ENCODE data around the gene PRPF40B.
"Not testable (repeated sequence)": the region's sequence is repeated elsewhere in the genome, so short reads cannot be mapped to it uniquely, and the experiment has no call there.

Gene PRPF40B

GRCh38 chr12:49623142-49623904 is at the start of gene PRPF40B:
Gene PRPF40B (plus strand): TSS chr12:49623561. CDS start chr12:49623591, 30 bp downstream.
- FAIRE-seq: no peak

DNA sequence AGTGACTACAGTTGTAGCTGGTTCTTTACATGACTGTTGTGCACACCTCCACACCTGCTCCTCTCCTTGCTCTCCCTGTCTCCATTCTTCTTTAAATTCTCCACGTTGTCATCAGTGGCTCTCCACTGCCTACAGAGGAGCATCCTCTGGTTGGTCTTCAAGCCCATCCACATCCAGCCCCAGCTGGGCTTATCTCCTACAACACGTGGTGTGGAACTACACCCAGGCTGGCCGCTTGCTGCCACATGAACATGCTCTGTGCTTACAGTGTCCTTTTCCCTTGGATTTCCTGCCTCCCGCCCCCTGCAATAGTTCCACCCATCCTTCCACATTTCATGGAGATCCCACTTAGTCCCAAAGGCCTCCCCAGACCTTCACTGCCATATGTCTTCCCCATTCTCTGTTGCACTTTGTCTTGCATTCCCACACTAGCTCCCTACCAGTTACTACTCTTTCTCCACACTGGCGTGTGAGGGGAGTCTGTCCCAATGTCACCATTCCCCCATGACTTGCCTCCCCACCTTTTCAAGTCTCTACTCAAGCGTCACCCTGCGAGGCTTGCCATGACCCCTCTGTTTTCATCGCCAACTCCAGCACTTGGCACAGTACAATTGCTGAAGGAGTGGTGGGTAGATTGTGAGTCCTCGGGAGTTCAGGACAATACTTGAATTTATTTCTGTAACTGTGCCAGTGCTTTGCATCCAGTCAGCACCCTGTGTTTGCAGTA is 45.6 kb upstream of the PRPF40B start:
- FAIRE-seq: no peak

GRCh38 chr12:49578471-49579112 is 44.8 kb upstream of the PRPF40B start:
- no peak for FAIRE-seq

DNA sequence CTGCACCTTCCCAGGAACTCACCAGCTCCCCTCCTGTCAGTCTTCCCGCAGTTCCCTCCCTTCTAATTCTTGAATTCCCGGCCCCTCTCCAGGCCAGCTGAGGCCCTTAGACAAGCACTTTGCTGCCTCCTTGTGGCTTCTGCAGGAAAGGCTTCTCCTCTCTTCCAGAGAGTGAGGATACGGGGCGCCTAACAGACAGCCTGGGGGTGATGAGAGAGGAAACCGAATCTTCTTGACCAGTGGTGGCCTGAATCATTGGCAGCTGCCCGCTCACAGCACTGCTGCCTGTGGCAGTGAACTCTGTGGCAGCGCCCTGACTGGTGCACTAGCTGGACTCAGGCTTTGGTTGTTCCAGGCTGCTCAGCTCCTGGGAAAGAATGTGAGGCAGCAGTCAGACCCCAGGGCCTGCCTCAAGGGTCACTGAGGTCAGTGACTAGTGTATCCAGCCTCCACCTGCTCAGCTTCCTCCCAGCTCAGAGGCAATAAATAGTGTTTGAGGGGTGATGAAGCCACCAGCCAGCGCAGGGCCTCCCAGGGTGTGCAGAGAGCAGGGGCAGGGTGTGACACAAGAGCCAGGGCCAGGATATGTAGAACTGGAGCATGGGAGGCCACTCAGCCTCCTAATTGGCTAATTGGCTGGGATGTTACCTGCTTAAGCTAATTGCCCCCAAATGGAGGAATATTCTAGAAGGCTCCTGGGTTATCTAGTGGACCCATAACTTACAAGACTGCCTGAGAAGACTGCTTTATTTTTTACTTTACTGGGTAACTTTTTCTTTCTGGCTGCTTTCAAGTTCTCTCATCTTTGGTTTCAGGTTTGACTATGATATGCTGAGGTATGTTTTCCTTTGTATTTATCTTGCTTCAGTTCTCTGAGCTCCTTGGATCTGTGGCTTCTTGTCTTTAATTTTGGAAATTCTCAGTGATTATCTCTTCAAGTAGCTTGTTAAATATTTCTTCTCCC is 42.5 kb upstream of the PRPF40B start:
- no peak for FAIRE-seq

DNA sequence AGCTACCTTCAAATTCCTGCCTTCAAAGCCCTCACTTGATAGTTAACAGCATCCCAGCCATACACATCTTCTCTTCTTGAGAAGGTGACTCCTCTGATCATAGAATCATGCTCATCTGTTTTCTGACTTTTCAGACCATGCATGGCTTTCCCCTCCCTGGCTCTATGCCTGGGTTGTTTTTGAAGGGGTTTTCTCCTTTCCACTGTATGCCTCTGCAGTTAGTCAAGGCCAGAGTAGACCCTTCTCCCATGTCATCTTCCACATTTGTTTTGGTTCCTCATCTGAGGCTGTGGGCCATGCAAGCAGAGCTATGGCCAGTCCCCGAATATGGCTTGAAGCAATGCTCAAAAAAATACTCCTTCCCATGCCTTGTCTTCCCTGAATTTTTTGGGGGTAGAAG is 41.2 kb upstream of the PRPF40B start:
- FAIRE-seq: no peak

DNA sequence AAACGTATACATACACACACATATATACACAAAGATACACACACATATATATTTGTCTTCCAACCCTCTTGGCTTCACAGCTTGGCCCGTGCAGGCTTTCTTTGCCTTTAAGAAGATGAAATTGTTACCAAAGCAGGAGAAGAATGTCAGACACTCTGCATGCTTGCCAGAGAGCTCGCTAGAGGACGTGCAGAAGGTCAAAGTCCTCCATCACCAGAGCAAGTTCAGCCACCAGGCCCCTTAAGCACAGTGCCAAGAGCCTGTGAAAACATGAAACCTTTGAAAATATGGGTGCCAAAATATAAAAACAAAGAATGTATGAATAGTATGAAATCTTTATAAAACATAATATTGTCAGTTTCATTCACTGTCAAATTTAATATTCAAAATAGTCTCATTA is 40.5 kb upstream of the PRPF40B start:
- FAIRE-seq: no peak

DNA sequence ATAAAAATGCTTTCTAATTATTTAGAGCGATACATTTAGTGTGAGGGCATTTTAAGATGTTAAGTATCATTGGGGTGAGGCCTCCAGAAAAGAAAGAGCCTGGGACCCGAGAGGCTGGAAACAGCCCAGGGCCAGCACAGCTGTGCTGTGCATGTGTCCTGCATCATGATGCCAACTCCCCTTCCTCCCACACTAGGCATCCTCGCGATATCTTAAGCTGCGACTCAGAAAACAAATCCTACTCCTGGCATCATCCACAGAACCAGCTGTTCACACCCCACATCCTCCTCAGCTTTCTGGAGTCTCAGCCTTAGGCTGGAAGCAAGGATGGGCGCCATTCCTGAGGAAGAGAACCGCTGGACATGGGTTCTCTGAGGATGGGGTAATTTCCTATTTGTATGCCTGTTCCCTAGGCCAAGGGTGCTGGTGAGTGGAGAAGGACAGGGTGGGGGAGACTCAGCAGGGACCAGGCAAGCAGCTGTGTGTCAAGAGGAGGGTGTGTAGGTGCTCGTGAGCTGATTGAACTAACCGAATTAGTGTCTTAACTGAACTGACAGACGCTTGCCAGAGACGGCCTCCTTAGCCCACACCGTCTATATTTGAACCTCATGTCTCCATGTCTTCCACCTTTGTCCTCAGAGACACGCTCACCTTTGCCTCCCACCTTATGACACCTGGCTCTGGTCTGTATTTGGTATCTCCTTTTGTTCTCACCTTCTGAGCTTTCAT is 39.8 kb upstream of the PRPF40B start:
- no peak for FAIRE-seq

DNA sequence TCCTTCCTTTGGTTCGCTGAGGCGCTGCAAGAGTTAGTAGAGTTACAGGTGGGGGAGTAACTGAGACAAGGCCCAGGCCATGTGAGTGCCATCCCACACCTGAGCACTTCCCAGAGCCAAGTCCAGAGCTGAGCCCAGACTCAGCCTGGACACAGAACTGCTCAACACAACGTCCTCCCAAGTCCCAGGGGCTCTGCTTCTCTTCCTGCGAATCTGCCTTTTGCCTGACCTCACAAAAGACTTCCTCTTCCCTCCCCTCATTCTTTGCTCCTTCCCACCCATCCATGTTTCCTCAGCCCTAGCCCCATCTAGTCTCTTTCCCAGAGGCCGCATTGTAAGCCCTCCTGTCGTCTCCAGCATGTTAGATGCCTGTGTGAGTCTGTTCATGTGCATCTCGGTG is 38.8 kb upstream of the PRPF40B start:
- no peak for FAIRE-seq

DNA sequence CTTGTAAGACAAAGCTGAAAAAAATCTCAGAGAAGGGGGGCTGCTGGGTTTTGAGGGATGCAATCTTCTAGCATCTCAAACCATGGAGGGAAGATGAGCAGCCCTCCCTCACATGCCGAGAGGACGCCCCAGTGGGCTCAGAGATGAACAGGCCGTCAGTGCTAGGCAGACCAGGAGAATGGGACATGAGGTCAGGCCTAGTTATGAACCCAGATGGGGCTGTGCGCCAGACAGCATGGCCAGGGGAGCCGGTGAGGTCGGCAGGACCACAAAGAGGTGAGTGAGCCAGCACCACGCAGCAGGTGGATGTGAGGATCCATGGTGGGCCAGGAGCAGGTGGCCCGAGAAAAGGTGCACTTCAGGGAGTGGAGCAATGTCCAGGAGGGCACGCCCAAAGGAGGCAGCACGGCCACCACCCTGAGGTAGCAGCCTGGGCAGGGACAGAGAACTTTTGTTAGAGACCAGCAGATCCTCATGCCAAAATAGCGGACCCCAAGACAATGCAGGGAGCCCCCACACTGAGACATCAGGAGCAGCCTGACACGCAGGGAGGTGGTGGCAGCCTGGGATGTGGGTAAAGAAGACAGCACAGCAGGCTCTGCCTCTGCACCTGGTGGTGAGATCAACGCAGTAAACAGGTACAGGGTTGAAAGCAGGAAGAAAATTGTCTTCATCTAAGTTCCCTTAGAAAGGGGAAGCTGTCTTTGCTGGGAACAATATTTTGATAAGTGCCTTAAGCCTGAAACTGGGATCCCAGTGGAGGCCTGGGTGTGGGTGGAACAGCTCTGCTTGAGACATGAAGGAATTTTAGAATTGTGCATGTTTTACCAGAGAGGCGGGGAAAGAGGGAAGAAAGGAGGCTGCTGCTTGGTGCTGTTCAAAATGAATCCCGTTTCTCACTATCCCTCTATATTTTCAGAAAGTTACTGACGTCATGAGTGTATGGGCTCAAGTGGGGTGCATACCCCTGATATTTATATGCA is 37.6 kb upstream of the PRPF40B start:
- FAIRE-seq: no peak

- no peak for FAIRE-seq
These were observed 36.0 kb upstream of the PRPF40B start for GRCh38 chr12:49587174-49587908.

DNA sequence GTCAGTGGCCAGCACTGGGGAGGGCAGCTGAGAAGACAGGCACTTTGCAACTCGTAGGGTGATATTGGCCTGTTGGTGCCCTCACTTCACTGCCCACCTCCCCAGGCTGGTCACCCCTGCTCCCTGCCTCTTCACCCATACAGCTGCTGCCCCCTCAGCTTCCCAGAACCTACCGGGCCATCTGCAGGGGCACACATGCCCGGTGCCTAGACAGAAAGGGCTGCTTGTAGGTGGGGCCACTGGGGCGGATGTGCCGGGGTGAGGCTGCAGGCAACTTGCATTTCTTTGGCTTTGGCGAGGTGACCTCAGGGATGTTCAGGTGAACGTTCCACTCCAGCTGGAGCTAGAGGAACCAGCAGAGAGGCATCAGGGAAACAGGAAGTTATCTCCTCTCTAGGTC is 35.1 kb upstream of the PRPF40B start:
- FAIRE-seq: no peak

DNA sequence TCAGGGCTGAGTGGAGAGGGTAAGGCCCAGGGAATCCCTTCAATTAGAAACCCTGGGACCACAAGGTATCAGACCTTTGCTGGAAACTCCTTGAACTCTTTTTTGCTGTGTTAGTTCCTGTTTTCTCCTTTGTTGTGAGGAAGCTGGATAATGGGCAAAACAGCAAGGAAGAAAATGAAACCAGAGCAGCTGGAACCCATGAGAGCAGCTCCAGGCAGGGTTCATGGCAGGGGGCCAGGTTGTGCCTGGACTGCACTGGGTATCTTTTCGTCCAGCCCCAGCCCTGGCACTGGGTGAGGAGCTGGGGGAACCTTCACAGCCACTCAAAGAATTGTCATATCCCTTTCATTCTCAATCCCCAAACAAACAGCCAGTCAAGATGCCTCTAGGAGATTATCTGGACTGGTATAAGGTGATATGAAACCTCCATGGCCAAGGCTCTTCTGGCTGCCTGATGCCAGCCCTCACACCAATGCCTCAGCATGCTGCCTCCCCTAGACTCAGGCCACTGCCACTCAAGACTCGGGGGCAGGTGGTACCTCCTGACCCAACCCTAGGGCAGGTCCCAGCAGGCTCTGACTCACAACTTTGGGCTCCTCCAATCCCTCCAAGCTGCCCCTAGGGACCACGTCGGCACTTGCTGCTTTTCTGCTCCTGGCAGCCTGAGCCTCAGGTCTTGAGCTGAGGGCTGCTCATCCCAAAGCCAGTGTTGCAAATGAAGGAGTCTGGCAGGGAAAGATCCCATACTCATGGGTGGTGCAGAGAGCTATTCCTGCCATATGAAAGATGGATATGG is 34.4 kb upstream of the PRPF40B start:
- no peak for FAIRE-seq

DNA sequence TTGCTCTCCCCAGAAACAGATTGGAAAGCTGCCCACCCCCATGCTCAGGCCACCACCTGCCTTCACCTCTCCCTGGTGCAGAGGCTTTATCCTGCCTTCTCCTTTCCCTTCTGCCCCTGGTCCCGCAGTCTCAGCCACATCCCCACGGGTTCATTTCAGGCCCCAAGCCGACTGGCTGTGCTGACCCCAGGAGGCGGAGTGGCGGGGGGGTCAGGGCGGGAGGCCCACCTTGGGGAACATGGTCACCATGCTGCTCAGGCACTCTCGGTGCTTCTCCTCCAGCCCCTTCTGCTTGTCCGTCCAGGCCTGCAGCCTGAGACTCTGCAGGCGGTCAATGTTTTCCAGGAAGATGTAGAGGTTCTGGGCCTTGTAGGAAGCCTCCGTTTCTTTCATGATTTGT is 24.8 kb upstream of the PRPF40B start:
- no peak for FAIRE-seq

- no peak for FAIRE-seq
These were observed 23.4 kb upstream of the PRPF40B start for GRCh38 chr12:49599961-49600360.

DNA sequence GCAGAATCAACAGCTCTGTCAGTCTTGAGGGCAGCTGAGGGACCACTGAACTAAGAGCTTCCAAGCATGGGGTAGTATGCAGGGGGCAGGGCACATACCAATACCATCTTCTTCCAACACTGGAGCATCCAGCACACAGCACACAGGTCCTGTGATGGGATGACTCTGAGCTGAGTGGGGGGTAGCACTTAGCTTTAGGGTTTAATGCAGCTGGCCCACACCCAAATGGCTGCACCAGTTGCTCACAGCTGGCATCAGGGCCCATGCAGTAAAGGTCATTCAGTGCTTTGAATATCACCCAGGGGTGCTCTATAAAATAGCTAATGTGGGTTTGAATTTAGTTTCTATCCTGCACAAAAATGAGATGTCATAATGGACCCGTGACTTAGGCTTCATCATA is 19.6 kb upstream of the PRPF40B start:
- FAIRE-seq: no peak

DNA sequence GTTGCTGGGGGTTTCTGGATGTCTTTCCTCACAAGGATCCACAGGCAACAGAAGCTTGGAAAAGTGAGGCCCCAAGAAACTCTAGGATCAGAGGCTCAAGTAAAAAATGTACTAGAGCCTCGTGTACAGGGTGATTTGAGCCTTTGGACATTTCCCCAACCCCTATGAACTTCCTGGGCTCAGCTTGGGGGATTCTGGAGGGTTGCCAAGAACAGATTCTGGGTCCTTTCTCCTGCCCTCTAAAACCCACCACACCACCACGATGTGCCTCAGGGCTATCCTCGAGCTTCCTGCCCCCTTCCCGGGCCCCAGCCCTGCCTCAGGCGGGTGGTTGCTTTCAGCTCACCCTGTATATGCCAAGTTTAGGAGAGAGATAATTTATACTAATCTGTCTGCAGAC is 18.5 kb upstream of the PRPF40B start:
- FAIRE-seq: no peak

DNA sequence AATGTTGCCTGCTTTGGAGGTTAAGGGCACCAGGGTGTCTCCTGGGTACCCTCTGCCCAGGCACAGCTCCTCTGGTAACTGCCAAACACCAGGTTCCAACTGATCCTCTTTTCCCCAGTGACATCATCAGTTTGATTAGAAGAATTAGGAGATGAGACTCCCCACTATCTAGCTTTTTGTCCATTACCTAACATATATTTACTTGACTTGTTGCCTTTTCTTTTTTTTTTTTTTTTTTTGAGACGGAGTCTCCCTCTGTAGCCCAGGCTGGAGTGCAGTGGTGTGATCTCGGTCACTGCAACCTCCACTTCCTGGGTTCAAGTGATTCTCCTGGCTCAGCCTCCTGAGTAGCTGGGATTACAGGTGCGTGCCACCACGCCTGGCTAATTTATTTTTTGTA is 17.8 kb upstream of the PRPF40B start, which contains the start of gene FAM186B:
Gene FAM186B, minus strand, starts transcription at position 101 of the 400 bp plus-strand sequence. CDS start 162 bp downstream, outside the sequence.
- FAIRE-seq: not testable (repeated sequence)

GRCh38 chr12:49609059-49609874 is 14.1 kb upstream of the PRPF40B start:
- FAIRE-seq: no peak

Data from A204.1 (cell line).